HG03039 (cell line): ENCODE results near the gene RFNG.
"Not testable (repeated sequence)": the region's sequence is repeated elsewhere in the genome, so short reads cannot be mapped to it uniquely, and the experiment has no call there.

Experiments used
- ATAC-seq: cut with Tn5 transposase; IDR thresholded peaks from one replicate; pipeline ENCODE4 v1.9.1; 2021; ENCODE audit warnings: mild to moderate bottlenecking, moderate library complexity; ENCODE audit not compliant: unreplicated experiment

The RFNG gene

DNA sequence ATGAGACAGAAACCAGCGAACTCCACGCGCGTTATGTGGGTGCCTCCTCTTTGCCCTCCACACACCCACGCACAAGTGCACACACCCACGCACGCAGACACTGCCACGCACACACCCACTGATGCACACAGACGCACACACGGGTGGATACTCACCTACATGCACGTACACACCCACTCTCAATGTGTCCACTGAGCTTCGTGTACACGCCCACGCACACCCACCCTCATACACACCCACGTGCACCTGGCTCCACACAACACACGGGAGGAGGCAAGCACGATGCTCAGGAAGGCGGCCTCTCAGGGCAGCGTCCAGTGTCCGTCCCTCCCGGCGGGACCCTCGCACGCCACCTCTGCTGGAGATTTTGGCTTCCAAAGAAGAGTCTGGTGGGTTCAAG lies 4.2 kb downstream of the RFNG start:
- ATAC-seq, result no peak

DNA sequence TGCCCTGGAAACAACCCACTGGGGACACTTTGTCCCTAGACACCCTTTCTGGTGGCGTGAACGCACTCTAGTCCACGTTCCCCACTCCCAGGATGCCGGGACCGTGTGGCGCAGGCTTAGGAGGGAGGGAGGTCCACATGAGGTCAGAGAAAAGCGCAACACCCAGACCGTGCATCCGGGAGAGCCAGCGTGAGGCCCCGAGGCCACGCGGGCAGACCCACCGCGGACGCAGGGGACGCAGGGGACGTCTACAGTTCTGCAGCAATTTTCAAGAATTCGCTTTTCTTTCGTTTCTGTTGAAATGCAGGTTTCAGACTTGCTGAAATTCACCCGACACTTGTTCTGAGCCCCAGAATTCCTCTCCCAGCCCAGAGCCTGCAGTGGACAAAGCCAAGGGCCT lies 4.7 kb downstream of the RFNG start:
- ATAC-seq, result no peak

DNA sequence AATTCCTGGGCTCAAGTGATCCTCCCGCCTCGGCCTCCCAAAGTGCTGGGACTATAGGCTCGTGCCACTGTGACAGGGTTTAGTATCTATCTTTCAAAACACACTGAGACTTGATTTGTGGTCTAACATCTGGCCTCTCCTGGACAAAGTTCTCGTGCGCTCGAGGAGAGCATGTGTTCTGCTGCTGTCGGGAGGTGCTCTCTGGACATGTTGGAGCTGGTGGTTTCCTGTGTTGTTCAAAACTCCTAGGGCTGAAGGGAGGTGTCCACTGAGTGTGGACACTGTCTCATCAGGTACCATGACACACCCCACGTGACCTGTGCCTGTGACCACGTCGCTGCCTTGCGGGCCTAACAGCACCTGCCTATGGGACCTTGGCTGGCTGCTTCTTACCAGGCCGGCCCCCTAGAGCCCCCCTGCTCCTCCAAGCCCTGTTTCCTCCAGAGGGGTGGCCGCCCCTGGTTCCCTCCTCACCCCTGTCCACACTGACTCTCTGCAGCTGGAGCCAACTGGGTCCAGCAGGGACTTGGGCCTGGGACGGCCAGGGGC lies 5.6 kb downstream of the RFNG start:
- ATAC-seq, result no peak

DNA sequence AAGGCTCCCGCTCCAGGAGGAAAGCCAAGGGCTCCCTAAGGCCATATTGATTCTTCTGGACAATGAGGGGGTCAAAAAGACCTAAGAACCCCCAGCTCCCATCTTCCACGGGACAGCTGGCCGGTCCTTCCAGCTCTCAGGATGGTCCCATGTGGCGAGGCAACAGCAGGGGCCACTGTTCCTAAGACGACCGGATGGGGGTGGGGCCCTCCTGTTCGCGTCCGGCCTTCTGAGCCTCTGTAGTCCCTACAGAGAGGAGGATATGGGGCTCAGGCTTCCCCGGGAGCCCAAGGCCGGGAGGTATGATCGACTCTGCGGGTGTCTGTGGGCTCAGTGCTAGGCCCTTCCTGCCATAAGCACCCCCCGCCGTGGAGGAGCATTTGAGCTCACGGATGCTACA lies 8.1 kb downstream of the RFNG start:
- ATAC-seq, result no peak

DNA sequence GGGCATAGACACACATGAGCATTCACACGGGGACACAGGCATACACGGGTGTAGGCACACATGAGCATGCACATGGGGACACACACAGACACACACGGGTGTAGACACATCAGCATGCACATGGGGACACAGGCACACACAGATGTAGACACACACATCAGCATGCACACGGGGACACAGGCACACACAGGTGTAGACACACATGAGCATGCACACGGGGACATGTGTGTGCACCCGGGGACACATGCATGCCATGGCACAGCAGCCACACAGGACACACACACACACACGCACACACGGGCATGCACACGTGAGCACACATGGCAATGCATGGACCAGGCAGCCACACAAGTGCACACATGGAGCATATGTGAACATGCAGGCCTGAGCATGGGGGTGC lies 9.0 kb downstream of the RFNG start:
- ATAC-seq, result no peak

DNA sequence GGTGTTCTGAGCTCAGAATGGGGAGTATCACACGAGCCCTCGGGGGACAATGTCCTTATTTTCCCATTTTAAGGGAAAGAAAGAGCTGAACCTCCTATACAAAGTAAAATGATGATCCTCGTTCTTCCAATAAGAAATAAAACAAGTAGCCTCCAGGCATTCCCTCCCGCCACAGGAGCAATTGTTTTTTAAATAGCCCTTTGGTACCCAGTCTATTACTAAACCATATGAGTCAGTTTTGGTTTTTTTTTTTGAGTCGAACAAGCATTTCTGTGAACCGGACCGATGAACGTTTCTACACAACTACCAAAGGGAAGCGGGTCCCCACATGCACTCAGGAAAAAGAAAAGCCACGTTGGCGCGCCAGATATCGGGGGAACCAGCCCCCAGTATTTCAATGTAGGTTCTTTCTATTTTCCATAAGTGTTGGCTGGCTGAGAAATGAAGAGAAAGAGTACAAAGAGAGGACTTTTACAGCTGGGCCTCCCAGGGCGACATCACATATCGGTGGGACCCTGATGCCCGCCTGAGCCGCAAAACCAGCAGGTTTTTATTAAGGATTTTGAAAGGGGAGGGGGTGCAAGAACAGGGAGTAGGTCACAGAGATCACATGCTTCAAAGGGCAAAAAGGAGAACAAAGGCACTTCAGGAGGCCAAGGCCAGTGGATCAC lies 10.3 kb downstream of the RFNG start:
- no peak for ATAC-seq

DNA sequence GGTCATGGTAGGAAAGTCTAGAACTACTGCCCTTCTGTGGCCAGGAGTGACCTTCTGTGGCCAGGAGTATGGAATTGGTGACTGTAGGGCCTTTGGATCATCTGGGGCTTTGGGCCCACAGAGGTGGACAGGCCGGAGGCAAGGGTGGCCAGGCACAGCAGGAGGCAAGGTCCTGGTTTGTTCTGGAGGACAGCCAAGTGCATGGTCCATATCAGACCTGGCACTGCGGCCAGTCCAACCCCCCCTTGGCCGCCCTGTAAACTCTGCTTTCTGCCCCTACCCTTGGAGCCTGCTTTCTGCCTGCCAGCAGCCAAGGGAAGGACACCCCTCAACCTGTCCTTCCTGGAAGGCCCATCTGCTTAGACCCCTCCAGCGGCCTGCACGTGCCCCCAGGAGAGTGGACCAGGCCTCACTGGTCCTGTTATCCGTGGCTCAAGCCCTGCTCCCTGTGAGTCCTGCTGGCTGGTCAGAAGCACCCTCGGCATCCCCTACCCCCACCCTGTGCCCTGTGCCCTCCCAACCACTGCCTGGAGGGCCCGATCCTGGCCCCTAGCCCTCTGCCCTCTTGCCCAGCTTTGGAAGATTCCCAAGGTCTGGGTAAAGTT lies 11.8 kb downstream of the RFNG start:
- no peak for ATAC-seq

DNA sequence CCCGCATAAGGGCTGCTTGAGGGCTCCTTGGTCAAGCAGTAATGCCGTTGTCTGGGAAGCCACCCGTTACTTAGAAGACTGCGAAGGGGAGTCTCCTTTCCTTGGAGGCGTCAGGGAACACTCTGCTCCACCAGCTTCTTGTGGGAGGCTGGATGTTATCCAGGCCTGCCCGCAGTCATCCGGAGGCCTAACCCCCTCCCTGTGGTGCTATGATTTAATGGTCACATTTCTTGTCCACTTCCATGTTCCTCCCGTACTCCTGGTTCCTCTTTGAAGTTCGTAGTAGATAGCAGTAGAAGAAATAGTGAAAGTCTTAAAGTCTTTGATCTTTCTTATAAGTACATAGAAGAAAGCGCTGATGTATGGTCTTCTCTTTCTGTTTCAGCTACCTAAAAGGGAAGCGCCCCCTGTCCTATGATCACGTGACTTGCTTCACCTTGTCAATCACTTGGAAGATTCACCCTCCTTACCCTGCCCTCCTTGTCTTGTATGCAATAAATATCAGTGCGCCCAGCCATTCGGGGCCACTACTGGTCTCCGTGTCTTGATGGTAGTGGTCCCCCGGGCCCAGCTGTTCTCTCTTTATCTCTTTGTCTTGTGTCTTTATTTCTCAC lies 12.7 kb downstream of the RFNG start:
- ATAC-seq, result not testable (repeated sequence)

DNA sequence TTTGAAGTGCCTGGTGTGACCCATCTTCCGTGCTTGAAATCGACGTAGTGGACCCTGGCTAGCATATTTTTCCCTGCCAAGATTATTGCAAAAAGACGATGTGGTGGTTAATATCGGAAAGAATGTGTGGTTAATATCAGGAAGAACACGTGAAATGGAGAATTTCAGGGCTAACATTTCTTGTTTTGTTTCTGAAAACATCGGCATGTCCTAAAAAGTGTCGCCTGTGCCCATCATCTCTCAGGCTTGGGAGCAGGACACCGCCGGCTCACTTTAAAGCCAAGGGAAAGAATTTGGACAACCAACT lies 13.8 kb downstream of the RFNG start:
- no peak for ATAC-seq

DNA sequence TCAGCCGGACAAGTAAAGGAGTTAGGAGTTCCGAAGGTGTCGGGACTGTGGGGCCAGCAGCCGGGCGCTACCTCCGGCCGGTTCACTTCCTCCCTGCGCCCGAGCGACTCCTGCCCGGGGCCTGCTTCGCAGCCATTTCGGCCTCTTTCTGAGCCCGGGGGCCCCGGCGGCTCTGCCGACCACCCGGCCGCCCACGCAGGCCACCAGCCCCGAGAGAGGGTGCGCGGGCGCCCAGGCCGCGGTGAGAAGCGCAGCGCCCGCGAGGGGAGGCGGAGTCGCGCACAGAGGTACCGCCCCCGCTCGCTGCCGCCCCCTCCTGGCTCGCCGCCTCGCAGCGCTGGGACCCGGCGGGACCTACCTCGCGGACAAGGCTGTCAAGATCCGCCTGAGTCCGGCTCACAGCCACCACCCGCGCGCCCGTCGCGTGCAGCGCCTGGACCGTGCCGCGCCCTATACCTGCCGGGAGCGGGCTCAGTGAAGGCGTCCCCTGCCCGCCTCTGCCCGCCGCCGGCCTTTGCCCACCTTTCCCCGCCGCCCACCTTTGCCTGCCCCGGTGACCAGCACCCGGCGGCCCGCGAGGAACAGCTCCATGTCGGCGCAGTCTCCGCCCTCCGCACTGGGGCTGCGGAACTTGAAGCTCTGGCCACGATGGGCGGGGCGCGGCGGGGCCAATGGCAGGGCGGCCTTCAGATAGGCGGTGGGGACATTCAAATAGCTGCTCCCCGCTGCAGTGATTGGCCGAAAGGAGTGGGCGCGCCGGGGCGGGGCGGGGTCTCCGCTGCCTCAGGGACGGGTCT lies 14.3 kb downstream of the RFNG start, which contains the start of gene DCXR:
TSS of gene DCXR (minus strand) at position 606 of the 797 bp plus-strand sequence. CDS start at position 591, 15 bp downstream.
- ATAC-seq, result peak; percentile 71

DNA sequence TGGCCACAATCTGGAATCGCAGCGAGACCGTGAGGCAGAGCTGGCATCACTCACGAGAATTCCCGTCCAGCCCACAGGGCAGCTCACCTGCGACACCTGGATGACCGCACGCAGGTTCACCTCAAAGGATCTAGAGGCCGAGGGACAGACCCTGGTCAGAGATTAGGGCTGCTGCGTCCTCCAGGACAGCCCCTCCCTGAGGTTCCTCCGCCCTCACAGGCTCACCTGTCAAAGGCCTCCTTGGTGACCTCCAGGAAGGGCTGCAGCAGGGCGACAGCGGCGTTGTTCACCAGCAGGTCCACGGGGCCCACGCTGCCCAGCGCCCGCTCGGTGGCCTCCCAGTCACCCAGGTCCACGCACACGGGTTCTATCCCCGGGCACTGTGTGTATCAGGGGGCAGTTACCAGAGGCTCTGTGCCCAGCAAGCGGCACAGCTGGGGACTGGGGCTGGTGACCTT lies 14.9 kb downstream of the RFNG start:
- no peak for ATAC-seq

DNA sequence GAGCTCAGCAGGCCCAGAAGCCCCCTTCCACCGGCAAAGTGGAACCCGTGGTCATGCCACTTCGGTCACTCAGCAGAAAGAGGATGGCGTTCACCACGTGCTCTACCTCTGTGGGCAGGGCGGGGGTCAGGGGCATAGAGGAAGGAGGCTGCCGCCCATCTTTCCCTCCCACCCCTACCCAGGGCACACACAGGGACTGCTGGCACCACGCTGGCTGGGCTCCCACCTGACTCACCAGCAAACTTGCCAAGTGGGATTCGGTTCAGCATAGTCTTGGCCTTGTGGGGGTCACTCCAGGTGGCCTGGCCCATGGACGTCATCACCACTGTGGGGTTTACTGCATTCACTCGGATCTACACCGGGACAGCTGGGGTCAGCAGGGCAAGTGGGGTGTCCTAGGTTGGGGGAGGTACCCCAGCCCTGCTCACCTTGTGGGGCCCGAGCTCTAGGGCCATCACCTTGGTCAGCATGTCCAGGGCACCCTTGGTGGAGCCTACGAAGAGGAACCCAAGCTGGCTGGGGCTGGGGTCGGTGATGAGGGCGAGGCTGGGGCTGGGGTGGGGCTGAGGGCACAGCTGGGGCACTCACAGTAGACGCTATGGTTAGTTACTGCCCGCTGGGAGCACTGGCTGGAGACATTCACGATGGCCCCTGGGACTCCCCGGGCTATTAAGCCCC lies 15.5 kb downstream of the RFNG start:
- no peak for ATAC-seq

DNA sequence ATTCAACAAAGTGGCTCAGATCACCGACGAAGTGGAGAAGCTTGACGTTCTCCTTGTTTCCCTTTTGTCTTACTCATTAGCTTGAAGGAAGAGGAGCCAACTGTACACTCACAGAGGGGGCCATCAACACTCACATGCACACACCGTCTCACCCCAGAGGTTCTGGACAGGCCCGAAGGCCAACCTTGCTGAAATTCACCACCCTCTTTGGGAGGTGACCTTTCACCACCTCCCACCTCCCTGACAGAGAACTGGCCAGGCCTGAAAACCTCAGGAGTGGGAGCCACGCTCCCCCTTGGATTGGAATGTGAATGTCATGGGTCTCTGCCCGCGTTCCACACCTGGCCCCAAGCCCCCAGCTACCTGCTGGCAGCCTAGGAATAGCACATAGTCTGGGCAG lies 16.1 kb downstream of the RFNG start:
- no peak for ATAC-seq

DNA sequence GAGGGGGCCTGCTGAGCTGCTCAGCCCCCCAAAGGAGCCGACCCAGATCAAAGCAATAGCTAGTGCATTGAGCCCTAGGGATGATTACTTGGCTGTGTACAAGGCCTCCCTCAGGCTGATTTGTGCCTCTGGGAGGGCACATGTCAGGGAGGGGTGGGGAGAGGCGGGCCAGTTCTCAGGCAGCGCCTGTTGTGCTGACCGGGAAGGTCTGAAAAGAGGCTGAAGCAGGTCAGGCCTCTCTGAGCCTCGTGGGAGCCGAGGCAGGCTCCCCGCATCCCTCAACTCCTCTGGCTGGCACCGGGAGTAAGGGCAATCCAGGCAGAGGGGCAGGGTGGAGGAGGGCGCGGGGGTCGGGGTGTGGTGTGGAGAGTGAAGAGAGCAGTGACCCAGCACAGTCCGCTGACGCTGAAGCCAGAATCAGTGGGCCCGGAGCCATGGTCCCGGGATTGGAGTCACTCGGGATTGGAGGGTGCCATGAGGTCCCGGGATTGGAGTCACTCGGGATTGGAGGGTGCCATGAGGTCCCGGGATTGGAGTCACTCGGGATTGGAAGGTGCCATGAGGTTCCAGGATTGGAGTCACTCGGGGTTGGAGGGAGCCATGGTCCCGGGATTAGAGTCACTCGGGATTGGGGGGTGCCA lies 17.1 kb downstream of the RFNG start:
- ATAC-seq, result no peak

DNA sequence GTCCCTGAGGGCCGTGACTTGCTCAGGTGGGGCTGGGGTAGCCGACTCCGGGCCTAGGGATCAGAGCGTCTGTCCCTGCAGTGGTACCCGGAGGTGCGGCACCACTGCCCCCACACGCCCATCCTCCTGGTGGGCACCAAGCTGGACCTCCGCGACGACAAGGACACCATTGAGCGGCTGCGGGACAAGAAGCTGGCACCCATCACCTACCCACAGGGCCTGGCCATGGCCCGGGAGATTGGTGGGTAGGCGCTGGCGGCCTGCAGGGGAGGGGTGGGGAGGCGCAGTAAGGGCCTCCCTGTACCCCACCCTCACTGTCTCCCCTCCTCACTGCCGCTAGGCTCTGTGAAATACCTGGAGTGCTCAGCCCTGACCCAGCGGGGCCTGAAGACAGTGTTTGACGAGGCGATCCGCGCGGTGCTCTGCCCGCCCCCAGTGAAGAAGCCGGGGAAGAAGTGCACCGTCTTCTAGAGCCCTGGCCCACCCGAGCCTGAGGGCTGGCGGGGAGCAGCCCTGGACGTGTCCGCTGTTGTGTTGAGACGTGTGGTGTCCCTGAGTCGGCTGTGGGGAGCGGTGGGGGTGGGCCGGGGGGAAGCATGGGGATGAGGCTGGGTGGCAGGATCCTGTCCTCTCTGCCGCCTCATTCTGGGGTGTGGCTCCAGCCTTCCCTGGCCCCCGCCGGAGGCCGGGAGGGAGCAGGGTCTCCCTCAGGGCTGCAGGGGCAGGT lies 18.1 kb downstream of the RFNG start:
- no peak for ATAC-seq

DNA sequence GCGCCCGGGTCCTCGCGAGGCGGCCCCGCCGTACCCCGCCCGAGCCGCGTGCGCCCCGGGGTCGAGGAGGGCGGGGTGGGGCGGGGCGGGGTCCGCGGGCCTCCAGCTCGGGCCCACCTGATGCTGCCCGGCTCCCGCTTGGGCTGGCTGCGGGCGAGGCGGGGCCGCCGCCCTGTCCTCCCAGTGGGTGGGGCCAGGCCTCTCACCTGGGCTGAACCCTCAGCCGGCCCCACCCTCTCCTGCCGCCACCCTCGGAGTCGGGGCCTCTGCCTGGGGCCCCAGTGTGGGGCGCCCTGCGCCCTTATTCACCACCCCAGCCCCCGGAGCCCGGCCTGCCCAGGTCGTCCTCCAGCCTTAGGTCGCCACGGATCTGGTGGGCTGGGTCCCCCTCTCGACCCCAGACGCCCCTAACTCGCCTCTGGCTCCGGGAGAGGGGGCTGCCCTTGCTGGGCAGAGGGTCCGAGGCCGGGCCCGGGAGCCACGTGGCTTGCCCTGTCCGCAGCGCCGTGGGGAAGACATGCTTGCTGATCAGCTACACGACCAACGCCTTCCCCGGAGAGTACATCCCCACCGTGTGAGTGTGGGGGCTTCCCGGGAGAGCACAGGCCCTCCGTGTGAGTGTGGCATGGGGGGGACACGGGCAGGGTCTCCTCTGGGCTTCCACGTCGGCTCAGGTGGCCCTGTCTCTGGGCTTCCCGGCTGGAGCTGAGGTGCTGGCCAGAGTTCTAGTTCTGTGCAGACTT lies 19.6 kb downstream of the RFNG start:
- no peak for ATAC-seq

DNA sequence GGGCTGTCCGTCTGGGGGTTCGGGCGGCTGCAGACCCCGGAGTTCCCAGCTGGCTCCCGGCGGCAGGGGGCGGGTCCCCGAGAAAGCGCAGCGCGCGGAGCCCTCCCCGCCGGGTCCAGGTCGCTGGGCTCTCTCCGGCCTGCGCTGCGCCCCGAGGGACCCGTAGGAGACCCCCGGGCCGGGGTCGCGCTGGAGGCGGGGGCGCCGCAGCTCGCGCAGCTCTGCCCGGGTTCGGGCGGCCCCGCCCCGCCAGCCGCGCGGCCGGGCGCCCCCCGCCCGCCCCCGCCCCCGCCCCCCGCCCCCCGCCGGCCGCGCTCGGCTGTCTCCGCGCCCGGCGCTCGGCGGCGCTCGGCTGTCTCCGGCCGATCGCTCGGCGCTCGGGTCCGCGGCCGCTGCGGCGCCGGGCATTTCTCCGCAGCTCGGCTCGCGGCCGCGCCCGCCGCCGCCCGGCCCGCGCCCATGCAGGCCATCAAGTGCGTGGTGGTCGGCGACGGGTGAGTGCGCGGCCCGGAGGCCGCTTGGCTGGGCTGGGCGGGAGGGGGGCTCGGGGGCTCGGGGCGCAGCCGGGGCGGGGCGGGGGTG lies 20.2 kb downstream of the RFNG start, which contains the start of gene RAC3:
TSS of gene RAC3 (plus strand) at position 376 of the 582 bp plus-strand sequence. CDS start at position 460, 84 bp downstream.
- no peak for ATAC-seq

DNA sequence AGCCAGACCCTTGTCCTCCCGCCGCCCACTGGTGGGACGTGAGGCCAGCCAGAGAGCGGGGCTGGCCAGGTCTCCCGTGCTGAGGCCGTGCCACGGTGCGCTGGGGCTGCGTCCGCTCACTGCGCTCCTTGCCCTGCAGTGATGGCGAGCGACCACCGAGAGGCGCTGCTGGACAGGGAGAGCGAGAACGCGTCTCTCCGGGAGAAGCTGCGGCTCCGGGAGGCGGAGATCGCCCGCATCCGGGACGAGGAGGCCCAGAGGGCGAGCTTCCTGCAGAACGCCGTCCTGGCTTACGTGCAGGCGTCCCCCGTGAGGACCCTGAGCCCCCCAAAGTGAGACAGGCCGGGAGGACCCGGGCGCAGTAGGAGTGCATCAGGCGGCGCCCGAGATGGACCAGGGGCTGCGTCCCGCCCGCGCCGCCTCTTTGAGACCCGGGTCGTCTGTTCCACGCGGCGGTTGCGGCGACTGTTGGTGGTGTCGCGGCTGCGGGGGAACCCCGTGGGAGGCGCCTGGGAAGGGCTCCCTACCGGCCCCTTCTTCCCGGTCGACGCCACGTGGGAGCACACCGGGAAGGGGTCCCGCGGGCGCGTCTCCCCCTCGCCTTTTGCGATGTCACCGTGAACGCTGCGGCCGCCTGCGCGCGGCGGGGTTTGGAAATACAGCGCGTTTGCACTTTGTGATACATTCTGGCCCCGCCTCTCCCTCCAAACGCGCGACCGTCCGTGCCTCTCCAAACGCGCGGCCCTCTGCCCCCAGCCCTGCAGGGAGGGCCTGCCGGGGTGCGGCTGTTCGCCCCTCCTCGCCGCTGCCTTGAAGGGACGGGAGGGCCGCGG lies 20.9 kb downstream of the RFNG start:
- ATAC-seq, result no peak
